HTR-8/SVneo (cell line): ENCODE data around the gene OSBPL5.
"Not testable (repeated sequence)": the region's sequence is repeated elsewhere in the genome, so short reads cannot be mapped to it uniquely, and the experiment has no call there.

Experiments
- DNase-seq: peaks from one replicate; pipeline ENCODE4 v3.0.0; 2011; ENCODE audit warnings: low spot score, mixed read lengths; ENCODE audit not compliant: insufficient read length
- FAIRE-seq: peaks from 2 replicates; lab custom pipeline; 2011; peaks lifted over from hg19 to GRCh38; lab: Jason Lieb, UNC

OSBPL5 gene

GRCh38 chr11:3186166-3186953 is 21.2 kb upstream of the OSBPL5 start:
- no peak for DNase-seq
- no peak for FAIRE-seq

- DNase-seq (no peak), FAIRE-seq (no peak)
These were observed 19.7 kb upstream of the OSBPL5 start for GRCh38 chr11:3184732-3185347.

GRCh38 chr11:3183523-3183922 is 18.4 kb upstream of the OSBPL5 start:
- DNase-seq (no peak), FAIRE-seq (no peak)

DNA sequence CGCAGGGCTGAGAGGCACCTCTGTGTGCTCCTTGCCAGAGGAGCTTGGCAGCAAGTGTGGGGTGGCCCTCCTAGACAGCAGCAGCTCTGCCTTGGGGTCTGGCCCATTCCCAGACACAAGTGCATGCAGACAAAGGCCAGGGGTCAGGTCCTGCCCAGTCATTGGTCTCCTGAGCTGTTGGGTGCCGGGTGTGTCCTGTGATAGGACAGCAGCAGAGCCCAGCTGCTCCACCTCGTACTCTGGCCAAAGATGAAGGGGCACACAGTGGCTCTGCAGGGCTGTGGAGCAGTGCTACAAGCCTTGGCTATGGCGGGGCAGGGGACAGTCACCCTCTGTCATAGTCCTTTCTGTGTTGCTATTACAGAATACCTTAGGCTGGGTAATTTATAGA is 17.3 kb upstream of the OSBPL5 start:
- DNase-seq (no peak), FAIRE-seq (no peak)

GRCh38 chr11:3181725-3182461 is 16.8 kb upstream of the OSBPL5 start:
- DNase-seq: no peak
- no peak for FAIRE-seq

GRCh38 chr11:3180869-3181268 is 15.8 kb upstream of the OSBPL5 start:
- FAIRE-seq: no peak

DNA sequence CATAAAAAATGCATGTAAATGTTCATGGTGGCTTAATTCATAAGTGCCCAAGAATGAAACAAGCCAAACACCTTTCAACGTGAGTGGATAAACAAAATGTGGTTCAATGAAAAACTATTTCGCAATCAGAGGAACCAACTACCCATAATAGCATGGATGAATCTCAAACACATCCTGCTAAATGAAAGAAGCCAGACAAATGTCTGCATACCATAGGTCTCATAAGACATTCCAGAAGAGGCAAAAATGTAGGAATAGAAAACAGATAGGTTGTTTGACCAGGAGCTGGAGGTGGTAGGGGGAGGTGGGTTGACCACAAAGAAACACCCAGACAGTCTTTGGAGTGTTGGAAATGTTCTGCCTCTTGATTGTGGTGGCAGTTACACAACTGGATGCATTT is 13.2 kb upstream of the OSBPL5 start:
- DNase-seq (no peak), FAIRE-seq (no peak)

More at GRCh38 chr11:3180869-3181268, 15.8 kb upstream of the OSBPL5 start:
- no peak for DNase-seq

DNA sequence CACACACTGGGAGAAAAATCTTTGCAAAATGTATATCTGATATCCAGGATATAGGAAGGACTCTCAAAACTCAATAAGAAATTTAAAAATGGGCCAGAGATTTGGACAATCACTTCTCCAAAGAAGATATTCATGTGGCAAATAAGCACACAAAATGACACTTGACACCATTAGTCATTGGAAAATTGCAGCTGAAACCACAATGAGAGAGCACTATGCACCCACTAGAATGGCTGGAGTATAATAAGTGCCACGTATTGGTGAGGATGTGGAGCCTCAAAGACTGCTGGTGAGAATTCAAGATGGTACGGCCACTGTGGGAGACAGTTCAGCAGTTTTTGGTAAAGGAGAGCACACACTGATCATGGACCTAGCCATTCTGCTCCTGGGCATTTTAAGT is 12.8 kb upstream of the OSBPL5 start:
- DNase-seq (no peak), FAIRE-seq (no peak)

DNA sequence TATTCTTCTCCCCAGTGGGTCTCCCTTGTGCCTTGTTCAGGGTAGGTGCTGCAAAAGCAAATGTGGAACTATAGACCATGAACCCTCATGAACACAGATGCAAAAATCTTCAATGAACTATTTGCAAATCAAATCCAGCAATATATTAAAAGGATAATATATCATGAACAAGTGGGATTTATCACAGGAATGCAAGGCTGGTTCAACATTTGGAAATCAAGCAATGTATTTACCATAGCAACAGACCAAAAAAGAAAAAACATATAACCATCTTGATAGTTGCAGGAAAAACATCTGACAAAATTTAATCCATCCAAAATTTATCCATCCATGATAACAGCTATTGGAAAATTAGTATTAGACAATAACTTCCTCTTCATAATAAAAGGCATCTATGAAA is 11.4 kb upstream of the OSBPL5 start:
- no peak for FAIRE-seq
- no peak for DNase-seq

GRCh38 chr11:3175194-3175593 is 10.1 kb upstream of the OSBPL5 start:
- FAIRE-seq (no peak), DNase-seq (no peak)

DNA sequence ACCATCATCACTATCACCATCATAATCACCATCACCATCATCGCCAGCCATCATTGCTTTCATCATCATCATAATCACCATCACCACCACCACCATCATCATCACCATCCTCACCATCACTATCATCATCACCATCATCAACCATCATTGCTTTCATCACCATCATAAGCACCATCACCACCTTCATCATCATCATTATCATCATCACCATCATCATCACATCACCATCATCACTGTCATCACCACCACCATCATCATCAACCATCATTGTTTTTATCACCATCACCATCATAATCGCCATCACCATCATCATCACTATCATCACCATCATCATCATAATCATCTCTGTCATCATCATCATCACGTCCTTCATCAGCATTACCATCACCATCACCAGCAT is 9.3 kb upstream of the OSBPL5 start:
- DNase-seq: no peak
- FAIRE-seq: no peak

- FAIRE-seq (peak; percentile 99), DNase-seq (no peak)
These were observed 8.7 kb upstream of the OSBPL5 start for GRCh38 chr11:3173795-3174194.

DNA sequence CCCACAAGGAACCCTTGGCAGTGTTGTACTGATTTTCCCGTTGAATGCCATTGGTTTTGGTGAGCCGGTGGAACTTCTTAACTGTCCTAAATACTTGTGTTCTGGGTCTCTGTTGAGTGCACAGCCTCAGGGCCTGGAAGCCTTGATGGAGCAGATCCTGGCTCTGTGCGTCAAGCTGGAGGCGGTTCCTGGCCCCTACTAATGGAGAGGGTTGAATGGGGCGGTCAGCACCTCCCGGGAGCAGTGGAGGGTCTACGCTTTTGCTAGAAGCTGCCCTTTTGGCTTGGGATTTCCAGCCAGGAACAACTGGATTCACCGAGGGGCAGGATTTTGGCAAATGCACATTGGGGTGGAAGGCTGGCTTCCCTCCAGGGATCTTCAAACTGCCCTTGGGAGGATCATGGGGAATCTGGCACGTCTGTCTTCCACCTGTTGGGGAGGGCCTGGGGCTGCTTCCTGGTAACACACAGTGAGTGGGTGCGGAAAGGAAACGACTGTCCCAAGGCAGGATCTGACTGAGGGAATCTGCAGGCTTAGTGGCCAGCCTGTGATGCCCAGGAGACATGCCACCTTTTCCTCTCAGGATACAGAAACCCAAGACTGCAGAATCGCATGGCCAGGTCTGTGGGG is 6.9 kb upstream of the OSBPL5 start:
- DNase-seq (no peak), FAIRE-seq (no peak)

- DNase-seq (no peak), FAIRE-seq (no peak)
These were observed 5.9 kb upstream of the OSBPL5 start for GRCh38 chr11:3170756-3171650.

DNA sequence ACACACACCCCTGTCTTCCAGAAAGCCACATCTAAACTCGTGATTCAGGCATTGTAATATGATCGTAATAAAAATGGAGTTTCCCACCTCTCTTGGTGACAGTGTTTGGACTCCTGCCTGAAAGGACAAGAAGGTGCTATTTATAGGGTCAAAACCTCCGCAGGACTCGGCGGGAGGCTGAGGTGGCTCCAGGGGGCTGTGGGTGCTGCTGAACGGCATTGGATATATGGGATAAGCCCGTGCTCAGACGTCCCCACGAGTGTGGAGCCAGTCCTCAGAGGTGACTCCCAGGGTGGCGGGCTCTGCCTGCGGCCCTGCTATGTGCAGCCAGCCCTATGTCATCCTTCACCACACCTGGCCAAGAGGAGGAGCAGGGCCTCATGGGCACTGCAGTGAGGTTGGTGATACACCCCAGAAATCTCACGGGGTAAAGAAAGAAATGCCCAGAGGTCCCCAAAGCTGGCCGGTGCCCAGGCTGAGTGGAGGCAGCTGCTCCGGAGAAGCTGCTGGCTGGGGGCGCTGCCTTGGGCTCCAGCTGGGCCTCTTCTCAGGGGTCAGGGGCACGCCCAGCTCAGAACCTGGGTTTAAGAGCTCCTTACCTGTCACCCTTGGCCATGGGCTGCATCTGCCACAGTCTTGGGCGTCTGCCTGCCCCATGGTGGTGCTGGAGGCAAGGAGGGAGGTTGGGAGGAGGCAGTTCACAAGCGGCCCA is 5.1 kb upstream of the OSBPL5 start:
- DNase-seq (no peak), FAIRE-seq (no peak)

- FAIRE-seq: peak; percentile 91
- DNase-seq: no peak
These were observed 4.3 kb upstream of the OSBPL5 start for GRCh38 chr11:3169255-3170043.

DNA sequence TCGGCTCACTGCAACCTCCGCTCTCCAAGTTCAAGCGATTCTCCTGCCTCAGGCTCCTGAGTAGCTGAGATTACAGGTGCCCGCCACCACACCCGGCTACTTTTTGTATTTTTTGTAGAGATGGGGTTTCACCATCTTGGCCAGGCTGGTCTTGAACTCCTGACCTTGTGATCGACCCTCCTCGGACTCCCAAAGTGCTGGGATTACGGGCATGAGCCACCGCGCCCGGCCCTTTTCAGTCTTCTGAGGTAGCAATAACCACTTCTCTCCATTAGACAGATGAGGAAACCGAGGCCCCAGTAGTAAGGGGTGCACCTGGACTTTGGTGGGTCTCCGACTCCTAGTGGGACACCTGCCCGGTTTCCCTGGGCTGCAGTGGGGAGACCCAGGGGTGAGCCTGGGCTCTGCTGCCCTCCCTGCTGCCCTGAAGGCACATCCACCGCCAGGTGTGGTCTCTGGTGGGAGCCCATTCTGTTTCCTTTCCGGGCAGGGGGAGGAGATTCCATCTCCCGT is 3.7 kb upstream of the OSBPL5 start:
- DNase-seq, FAIRE-seq: not testable (repeated sequence)
